HepG2 (cell line): ENCODE data around the gene ATXN1L. TPM values are rescaled to one million over a fixed set of nuclear protein-coding genes. Genes with fewer than 3 reads are reported as not detected.
A peak's percentile ranks its signal among the peaks of the same experiment; 100 is the strongest.

Source experiments
- AFF4 ChIP-seq: sonication (generic); formaldehyde crosslinking; IDR thresholded peaks from 2 replicates; pipeline ENCODE4 v1.4.0; 2020; ENCODE audit warnings: missing genetic modification reagents
- BCL6 ChIP-seq: IDR thresholded peaks from 2 replicates; pipeline ENCODE4 v1.6.1; 2016; ENCODE audit warnings: missing genetic modification reagents, missing compliant biosample characterization
- CBX5 ChIP-seq: sonication (generic); formaldehyde crosslinking; IDR thresholded peaks from 2 replicates; pipeline ENCODE4 v1.4.0; 2020; ENCODE audit warnings: missing genetic modification reagents, borderline replicate concordance
- FOXP4 ChIP-seq: sonication (generic); formaldehyde crosslinking; IDR thresholded peaks from 2 replicates; pipeline ENCODE4 v1.4.0; 2020; ENCODE audit warnings: missing genetic modification reagents
- GFI1 ChIP-seq: sonication (generic); formaldehyde crosslinking; IDR thresholded peaks from 2 replicates; pipeline ENCODE4 v1.5.0; 2020; ENCODE audit warnings: missing genetic modification reagents, mild to moderate bottlenecking, borderline replicate concordance
- GZF1 ChIP-seq: sonication (generic); formaldehyde crosslinking; IDR thresholded peaks from 2 replicates; pipeline ENCODE4 v1.5.1; 2020; ENCODE audit warnings: mild to moderate bottlenecking, missing genetic modification reagents
- HES4 ChIP-seq: sonication (generic); formaldehyde crosslinking; IDR thresholded peaks from 2 replicates; pipeline ENCODE4 v1.9.0; 2021; ENCODE audit warnings: mild to moderate bottlenecking, missing genetic modification reagents, borderline replicate concordance
- KLF11 ChIP-seq: IDR thresholded peaks from 2 replicates; pipeline ENCODE4 v1.6.1; 2016; ENCODE audit warnings: missing compliant biosample characterization
- NKX3-1 ChIP-seq: sonication (generic); formaldehyde crosslinking; IDR thresholded peaks from 2 replicates; pipeline ENCODE4 v1.5.0; 2020; ENCODE audit warnings: missing genetic modification reagents
- RFX5 ChIP-seq: IDR thresholded peaks from 2 replicates; pipeline ENCODE4 v1.6.1; 2011; ENCODE audit warnings: low read depth, low read length, improper control_type of control experiment
- SAP130 ChIP-seq: IDR thresholded peaks from 2 replicates; pipeline ENCODE4 v1.6.1; 2016; ENCODE audit warnings: low read depth
- SKIL ChIP-seq: sonication (generic); formaldehyde crosslinking; IDR thresholded peaks from 2 replicates; pipeline ENCODE4 v1.8.0; 2022; ENCODE audit warnings: missing genetic modification reagents, mild to moderate bottlenecking, moderate library complexity, borderline replicate concordance
- ZBTB42 ChIP-seq: sonication (generic); formaldehyde crosslinking; IDR thresholded peaks from 2 replicates; pipeline ENCODE4 v1.5.0; 2020; ENCODE audit warnings: mild to moderate bottlenecking, missing genetic modification reagents
- ZNF260 ChIP-seq: sonication (generic); formaldehyde crosslinking; IDR thresholded peaks from 2 replicates; pipeline ENCODE4 v1.4.0; 2020; ENCODE audit warnings: missing genetic modification reagents, low read depth, mild to moderate bottlenecking, borderline replicate concordance
- ZNF781 ChIP-seq: sonication (generic); formaldehyde crosslinking; IDR thresholded peaks from 2 replicates; pipeline ENCODE4 v1.5.1; 2020; ENCODE audit warnings: borderline replicate concordance, mild to moderate bottlenecking, missing genetic modification reagents; ENCODE audit errors: not compliant biosample characterization
- ZNF800 ChIP-seq: sonication (generic); formaldehyde crosslinking; IDR thresholded peaks from 2 replicates; pipeline ENCODE4 v1.4.0; 2020; ENCODE audit warnings: missing genetic modification reagents
- polyA plus RNA-seq, 8 experiments: library from polyadenylated mRNA; depleted of rRNA in 3 of 8; stranded (reverse) in 7 of 8; unstranded in 1 of 8; fragments of >200 nt; fragmentation: Illumina TruSeq in 4 of 8; extraction: Trizol in 4 of 8; gene quantifications; 2 replicates each; pipeline versions ENCODE4 v1.2.1 to v1.2.3, GENCODE V29; 2011 to 2016; ENCODE audit warnings: low read depth in 4 of 8, missing spikeins in 1 of 8, mixed read lengths in 1 of 8; ENCODE audit not compliant: insufficient read depth in 1 of 8
- total RNA-seq, 5 experiments: library from RNA; depleted of rRNA; stranded (reverse); fragments of >200 nt; fragmentation: Illumina TruSeq; extraction: Trizol; gene quantifications; 2 replicates each; pipeline ENCODE4 v1.2.3, GENCODE V29; 2016; ENCODE audit warnings: low read depth in 1 of 5

ATXN1L gene
- total and polyA plus RNA-seq, 2 of the 13 experiments (the other 11 are each of a cell fraction or from before 2014, with no cell fraction given), result 20.0 to 22.4 TPM

- TF ChIP-seq ZNF260, result no peak
- no peak for TF ChIP-seq ZNF781 (CRISPR knock-in tag)
- peak; percentile 93 for TF ChIP-seq NKX3-1 (CRISPR knock-in tag)
- TF ChIP-seq HES4 (CRISPR knock-in tag), result peak; percentile 86; the same call in 1 of the 2 replicates
- TF ChIP-seq SKIL (CRISPR knock-in tag), result peak; percentile 89
- TF ChIP-seq BCL6, result peak; percentile 64
- TF ChIP-seq ZBTB42 (CRISPR knock-in tag), result peak; percentile 92; the same call in 1 of the 2 replicates
- TF ChIP-seq SAP130 (CRISPR knock-in tag), result peak; percentile 98
- peak; percentile 87 for TF ChIP-seq AFF4 (CRISPR knock-in tag)
- TF ChIP-seq CBX5, result peak; percentile 95
- no peak; the same call in none of the 2 replicates for TF ChIP-seq RFX5
- peak; percentile 81 for TF ChIP-seq KLF11 (CRISPR knock-in tag)
- TF ChIP-seq ZNF800, result peak; percentile 91
- TF ChIP-seq GFI1 (CRISPR knock-in tag), result peak; percentile 92
- no peak; the same call in 1 of the 2 replicates for TF ChIP-seq GZF1 (CRISPR knock-in tag)
- TF ChIP-seq FOXP4 (CRISPR knock-in tag), result peak; percentile 75
These were observed 49.3 kb downstream of the ATXN1L start, which contains the start of gene IST1 (continued) for GRCh38 chr16:71894921-71895678.
